HepG2 (cell line): ENCODE data around the gene PXMP4. TPM values are rescaled to one million over a fixed set of nuclear protein-coding genes. Genes with fewer than 3 reads are reported as not detected.

Experiments
- DMAP1 ChIP-seq: IDR thresholded peaks from 2 replicates; pipeline ENCODE4 v1.6.1; 2016
- GPBP1L1 ChIP-seq: sonication (generic); formaldehyde crosslinking; IDR thresholded peaks from 2 replicates; pipeline ENCODE4 v1.5.0; 2020; ENCODE audit warnings: mild to moderate bottlenecking, missing genetic modification reagents
- JDP2 ChIP-seq: sonication (generic); formaldehyde crosslinking; IDR thresholded peaks from 2 replicates; pipeline ENCODE4 v1.8.1; 2022; ENCODE audit warnings: missing genetic modification reagents, borderline replicate concordance
- KDM3A ChIP-seq: IDR thresholded peaks from 2 replicates; pipeline ENCODE4 v1.6.1; 2018; ENCODE audit warnings: low read depth, missing compliant biosample characterization
- PHF20 ChIP-seq: sonication (generic); formaldehyde crosslinking; IDR thresholded peaks from 2 replicates; pipeline ENCODE4 v1.5.0; 2020; ENCODE audit warnings: mild to moderate bottlenecking, missing genetic modification reagents
- SALL1 ChIP-seq: sonication (generic); formaldehyde crosslinking; IDR thresholded peaks from 2 replicates; pipeline ENCODE4 v1.8.0; 2022; ENCODE audit warnings: mild to moderate bottlenecking, missing genetic modification reagents
- TAF15 ChIP-seq: fragments of 200-400 bp; formaldehyde crosslinking; IDR thresholded peaks from one replicate; pipeline ENCODE4 v1.6.1; 2018; ENCODE audit warnings: mild to moderate bottlenecking, low read depth, low read length; ENCODE audit not compliant: poor library complexity, severe bottlenecking
- ZNF138 ChIP-seq: sonication (generic); formaldehyde crosslinking; IDR thresholded peaks from 2 replicates; pipeline ENCODE4 v1.5.0; 2020; ENCODE audit warnings: mild to moderate bottlenecking, low read depth, missing genetic modification reagents
- ZNF20 ChIP-seq: sonication (generic); formaldehyde crosslinking; IDR thresholded peaks from 2 replicates; pipeline ENCODE4 v1.4.0; 2020; ENCODE audit warnings: mild to moderate bottlenecking, moderate library complexity, missing genetic modification reagents
- polyA plus RNA-seq, 8 experiments: library from polyadenylated mRNA; depleted of rRNA in 3 of 8; stranded (reverse) in 7 of 8; unstranded in 1 of 8; fragments of >200 nt; fragmentation: Illumina TruSeq in 4 of 8; extraction: Trizol in 4 of 8; gene quantifications; 2 replicates each; pipeline versions ENCODE4 v1.2.1 to v1.2.3, GENCODE V29; 2011 to 2016; ENCODE audit warnings: low read depth in 4 of 8, missing spikeins in 1 of 8, mixed read lengths in 1 of 8; ENCODE audit not compliant: insufficient read depth in 1 of 8
- total RNA-seq, 5 experiments: library from RNA; depleted of rRNA; stranded (reverse); fragments of >200 nt; fragmentation: Illumina TruSeq; extraction: Trizol; gene quantifications; 2 replicates each; pipeline ENCODE4 v1.2.3, GENCODE V29; 2016; ENCODE audit warnings: low read depth in 1 of 5
- TF ChIP-seq, protein P1 (sequence below): sonication (generic); formaldehyde crosslinking; IDR thresholded peaks from 2 replicates; pipeline ENCODE4 v1.4.0; 2020; ENCODE audit warnings: low read depth, mild to moderate bottlenecking, missing genetic modification reagents
- TF ChIP-seq, protein P2 (sequence below), 2 experiments: sonication (generic) in 1 of 2; formaldehyde crosslinking in 1 of 2; IDR thresholded peaks; 2 replicates each; pipeline versions ENCODE4 v1.5.1 to v1.6.1; 2011 to 2020; ENCODE audit warnings: borderline replicate concordance in 1 of 2, low read depth in 1 of 2, low read length in 1 of 2, mild to moderate bottlenecking in 1 of 2, missing genetic modification reagents in 1 of 2, moderate library complexity in 1 of 2
- TF ChIP-seq, protein P3 (sequence below): sonication (generic); formaldehyde crosslinking; IDR thresholded peaks from 2 replicates; pipeline ENCODE4 v1.4.0; 2020; ENCODE audit warnings: missing genetic modification reagents
- TF ChIP-seq, protein P4 (sequence below): sonication (generic); formaldehyde crosslinking; IDR thresholded peaks from 2 replicates; pipeline ENCODE4 v1.4.0; 2020; ENCODE audit warnings: missing genetic modification reagents, borderline replicate concordance

The PXMP4 gene
- total and polyA plus RNA-seq, 2 of the 13 experiments (the other 11 are each of a cell fraction or from before 2014, with no cell fraction given): not detected

- TF ChIP-seq, protein P1, sequence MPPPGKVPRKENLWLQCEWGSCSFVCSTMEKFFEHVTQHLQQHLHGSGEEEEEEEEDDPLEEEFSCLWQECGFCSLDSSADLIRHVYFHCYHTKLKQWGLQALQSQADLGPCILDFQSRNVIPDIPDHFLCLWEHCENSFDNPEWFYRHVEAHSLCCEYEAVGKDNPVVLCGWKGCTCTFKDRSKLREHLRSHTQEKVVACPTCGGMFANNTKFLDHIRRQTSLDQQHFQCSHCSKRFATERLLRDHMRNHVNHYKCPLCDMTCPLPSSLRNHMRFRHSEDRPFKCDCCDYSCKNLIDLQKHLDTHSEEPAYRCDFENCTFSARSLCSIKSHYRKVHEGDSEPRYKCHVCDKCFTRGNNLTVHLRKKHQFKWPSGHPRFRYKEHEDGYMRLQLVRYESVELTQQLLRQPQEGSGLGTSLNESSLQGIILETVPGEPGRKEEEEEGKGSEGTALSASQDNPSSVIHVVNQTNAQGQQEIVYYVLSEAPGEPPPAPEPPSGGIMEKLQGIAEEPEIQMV (CRISPR knock-in tag): no peak
- TF ChIP-seq KDM3A (CRISPR knock-in tag) (peak; percentile 59; the same call in 1 of the 2 replicates), TAF15 (peak; percentile 99), GPBP1L1 (CRISPR knock-in tag) (no peak), PHF20 (peak; percentile 88), JDP2 (CRISPR knock-in tag) (no peak), ZNF20 (CRISPR knock-in tag) (0 out of 2 replicates have a peak, but pooled peaks have one; percentile 59), SALL1 (CRISPR knock-in tag) (peak; percentile 79; the same call in 1 of the 2 replicates), ZNF138 (no peak; the same call in 1 of the 2 replicates), DMAP1 (CRISPR knock-in tag) (no peak; the same call in 1 of the 2 replicates)
- TF ChIP-seq, protein P2, sequence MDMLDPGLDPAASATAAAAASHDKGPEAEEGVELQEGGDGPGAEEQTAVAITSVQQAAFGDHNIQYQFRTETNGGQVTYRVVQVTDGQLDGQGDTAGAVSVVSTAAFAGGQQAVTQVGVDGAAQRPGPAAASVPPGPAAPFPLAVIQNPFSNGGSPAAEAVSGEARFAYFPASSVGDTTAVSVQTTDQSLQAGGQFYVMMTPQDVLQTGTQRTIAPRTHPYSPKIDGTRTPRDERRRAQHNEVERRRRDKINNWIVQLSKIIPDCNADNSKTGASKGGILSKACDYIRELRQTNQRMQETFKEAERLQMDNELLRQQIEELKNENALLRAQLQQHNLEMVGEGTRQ (IDR thresholded peaks at IDR 0.05; ENCODE audit: low read depth, low read length): no peak
- TF ChIP-seq, protein P2 (CRISPR knock-in tag; IDR thresholded peaks at IDR 0.05; ENCODE audit: borderline replicate concordance): no peak; the same call in 1 of the 2 replicates
- TF ChIP-seq, protein P3, sequence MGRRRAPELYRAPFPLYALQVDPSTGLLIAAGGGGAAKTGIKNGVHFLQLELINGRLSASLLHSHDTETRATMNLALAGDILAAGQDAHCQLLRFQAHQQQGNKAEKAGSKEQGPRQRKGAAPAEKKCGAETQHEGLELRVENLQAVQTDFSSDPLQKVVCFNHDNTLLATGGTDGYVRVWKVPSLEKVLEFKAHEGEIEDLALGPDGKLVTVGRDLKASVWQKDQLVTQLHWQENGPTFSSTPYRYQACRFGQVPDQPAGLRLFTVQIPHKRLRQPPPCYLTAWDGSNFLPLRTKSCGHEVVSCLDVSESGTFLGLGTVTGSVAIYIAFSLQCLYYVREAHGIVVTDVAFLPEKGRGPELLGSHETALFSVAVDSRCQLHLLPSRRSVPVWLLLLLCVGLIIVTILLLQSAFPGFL (CRISPR knock-in tag): 0 out of 2 replicates have a peak, but pooled peaks have one; percentile 53
- TF ChIP-seq, protein P4, sequence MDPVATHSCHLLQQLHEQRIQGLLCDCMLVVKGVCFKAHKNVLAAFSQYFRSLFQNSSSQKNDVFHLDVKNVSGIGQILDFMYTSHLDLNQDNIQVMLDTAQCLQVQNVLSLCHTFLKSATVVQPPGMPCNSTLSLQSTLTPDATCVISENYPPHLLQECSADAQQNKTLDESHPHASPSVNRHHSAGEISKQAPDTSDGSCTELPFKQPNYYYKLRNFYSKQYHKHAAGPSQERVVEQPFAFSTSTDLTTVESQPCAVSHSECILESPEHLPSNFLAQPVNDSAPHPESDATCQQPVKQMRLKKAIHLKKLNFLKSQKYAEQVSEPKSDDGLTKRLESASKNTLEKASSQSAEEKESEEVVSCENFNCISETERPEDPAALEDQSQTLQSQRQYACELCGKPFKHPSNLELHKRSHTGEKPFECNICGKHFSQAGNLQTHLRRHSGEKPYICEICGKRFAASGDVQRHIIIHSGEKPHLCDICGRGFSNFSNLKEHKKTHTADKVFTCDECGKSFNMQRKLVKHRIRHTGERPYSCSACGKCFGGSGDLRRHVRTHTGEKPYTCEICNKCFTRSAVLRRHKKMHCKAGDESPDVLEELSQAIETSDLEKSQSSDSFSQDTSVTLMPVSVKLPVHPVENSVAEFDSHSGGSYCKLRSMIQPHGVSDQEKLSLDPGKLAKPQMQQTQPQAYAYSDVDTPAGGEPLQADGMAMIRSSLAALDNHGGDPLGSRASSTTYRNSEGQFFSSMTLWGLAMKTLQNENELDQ (CRISPR knock-in tag): no peak; the same call in 1 of the 2 replicates
Observed at GRCh38 chr20:33663161-33664084, 56.7 kb downstream of the PXMP4 start (continued).
